PC-3 (cell line): ENCODE data around the gene KCNQ1.

Source experiments
- CTCF ChIP-seq: fragments of 300-600 bp; sonication (generic); conservative IDR thresholded peaks from 2 replicates; pipeline ENCODE4 v1.5.1; 2017; ENCODE audit warnings: antibody characterized with exemption, low read depth, mild to moderate bottlenecking, low read length
- EZH2 ChIP-seq: fragments of 300-600 bp; sonication (generic); IDR thresholded peaks from one replicate; pipeline ENCODE4 v1.6.1; 2017; ENCODE audit warnings: antibody characterized with exemption, mild to moderate bottlenecking, low read length; ENCODE audit not compliant: unreplicated experiment

GRCh38 chr11:2402890-2403645, 41.7 kb upstream of the KCNQ1 start:
- TF ChIP-seq CTCF (no peak), EZH2 (no peak)
